SH-SY5Y (cell line): ENCODE results near the gene NEK6.

Experiments used
- GATA2 ChIP-seq: IDR thresholded peaks from 2 replicates; pipeline ENCODE4 v1.6.1; 2011; ENCODE audit warnings: mild to moderate bottlenecking, low read depth, low read length
- GATA3 ChIP-seq: IDR thresholded peaks from 2 replicates; pipeline ENCODE4 v1.6.1; 2011; ENCODE audit warnings: low read depth, mild to moderate bottlenecking, low read length, moderate library complexity

GRCh38 chr9:124364141-124364540 lies 106.4 kb downstream of the NEK6 start:
- TF ChIP-seq GATA2 (no peak), GATA3 (no peak)
